Caco-2 (cell line): Measurements from ENCODE around the gene RAB3IL1. TPM values are rescaled to one million over a fixed set of nuclear protein-coding genes. Genes with fewer than 3 reads are reported as not detected.

Source experiments
- BruUV-seq: library from RNA; stranded (reverse); fragments of 400-500 nt; replicated peaks from 2 replicates; lab custom pipeline; 2021; lab: Mats Ljungman, UMichigan
- CTCF ChIA-PET: fragments of 300-600 bp; sonication (Branson Sonifier 250); formaldehyde crosslinking; loops from one replicate; lab custom pipeline; 2022; ENCODE audit warnings: antibody characterized with exemption; lab: Charles Lee
- POLR2A ChIA-PET: fragments of 300-600 bp; sonication (Branson Sonifier 250); formaldehyde crosslinking; loops from one replicate; lab custom pipeline; 2022; ENCODE audit warnings: antibody characterized with exemption; lab: Charles Lee
- DNase-seq, 2 experiments: peaks; one replicate each; pipeline versions ENCODE4 v3.0.0 to v3.0.0-alpha.2; 2020 to 2022
- H3K27me3 ChIP-seq: replicated peaks from 2 replicates; pipeline ENCODE4 v1.6.0; 2011; ENCODE audit warnings: low read length; ENCODE audit not compliant: control insufficient read depth, insufficient read depth
- H3K36me3 ChIP-seq: 2 replicates; pipeline ENCODE4 v1.5.1; 2011; ENCODE audit warnings: low read length; ENCODE audit not compliant: control insufficient read depth, insufficient read depth
- H3K4me1 ChIP-seq: fragments of 250-450 bp; sonication (Bioruptor Pico); 2 replicates; pipeline ENCODE4 v1.5.1; 2020; ENCODE audit warnings: mild to moderate bottlenecking
- H3K4me3 ChIP-seq: 2 replicates; pipeline ENCODE4 v1.5.1; 2011; ENCODE audit warnings: low read depth, mild to moderate bottlenecking, control low read depth, low read length
- H3K9me3 ChIP-seq: fragments of 250-450 bp; sonication (Bioruptor Pico); 2 replicates; pipeline ENCODE4 v1.5.1; 2020; ENCODE audit warnings: mild to moderate bottlenecking, moderate library complexity
- H3K27ac Mint-ChIP-seq: one replicate; pipeline ENCODE4 v1.8.0; 2022; ENCODE audit warnings: mixed read lengths; ENCODE audit not compliant: unreplicated experiment
- H3K27me3 Mint-ChIP-seq: one replicate; pipeline ENCODE4 v1.8.0; 2022; ENCODE audit warnings: mixed read lengths; ENCODE audit not compliant: insufficient read depth, unreplicated experiment
- H3K36me3 Mint-ChIP-seq: one replicate; pipeline ENCODE4 v1.8.0; 2022; ENCODE audit warnings: mild to moderate bottlenecking, mixed read lengths; ENCODE audit not compliant: insufficient read depth, unreplicated experiment
- H3K4me1 Mint-ChIP-seq: one replicate; pipeline ENCODE4 v1.8.0; 2022; ENCODE audit warnings: low read depth, mixed read lengths; ENCODE audit not compliant: unreplicated experiment
- H3K4me3 Mint-ChIP-seq: one replicate; pipeline ENCODE4 v1.8.0; 2022; ENCODE audit warnings: mild to moderate bottlenecking, moderate library complexity, mixed read lengths; ENCODE audit not compliant: unreplicated experiment
- H3K9me3 Mint-ChIP-seq: one replicate; pipeline ENCODE4 v1.8.0; 2022; ENCODE audit warnings: mixed read lengths; ENCODE audit not compliant: unreplicated experiment
- intact Hi-C: fragments of 100-400 bp; cut with micrococcal nuclease; formaldehyde crosslinking; loops from one replicate; pipeline ENCODE4 v1.10.0; 2022; ENCODE audit not compliant: unreplicated experiment
- total RNA-seq: library from RNA; stranded (reverse); gene quantifications from 2 replicates; pipeline ENCODE4 v1.2.3, GENCODE V29; 2022
- TF ChIP-seq, protein P1 (sequence below), 2 experiments: fragments of 200-600 bp in 1 of 2; IDR thresholded peaks; 1 replicate in 1 of 2; 2 replicates in 1 of 2; pipeline versions ENCODE4 v1.5.1 to v1.8.0; 2011 to 2022; ENCODE audit warnings: antibody characterized with exemption in 1 of 2, control low read depth in 1 of 2, inconsistent platforms in 1 of 2, low read depth in 1 of 2, low read length in 1 of 2, mild to moderate bottlenecking in 1 of 2, moderate library complexity in 1 of 2; ENCODE audit not compliant: insufficient read depth in 1 of 2, severe bottlenecking in 1 of 2, unreplicated experiment in 1 of 2

The RAB3IL1 gene
- total RNA-seq, 1 experiment from 2014 or later = 10.6 TPM

DNA sequence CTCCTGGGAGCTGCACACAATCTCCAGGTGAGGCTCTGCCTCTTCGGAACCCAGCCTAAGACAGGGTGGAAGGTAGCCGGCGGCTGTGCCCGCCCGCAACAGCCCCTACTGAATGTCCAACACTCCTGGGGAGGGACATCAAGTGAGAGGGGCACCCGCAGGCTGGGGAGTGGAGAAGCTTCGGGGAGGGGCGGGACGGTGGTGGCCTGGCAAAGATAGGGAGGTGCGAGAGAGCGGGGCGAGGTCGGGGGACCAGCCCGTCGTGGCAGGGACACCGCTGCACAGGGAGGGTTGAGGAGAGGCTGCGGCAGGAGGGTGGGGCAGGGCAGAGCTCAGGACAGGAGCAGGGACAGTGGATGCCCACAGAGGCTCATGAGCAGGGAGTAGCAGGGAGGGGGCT, 17.1 kb downstream of the RAB3IL1 start:
- Histone ChIP-seq H3K27me3 (no peaks in the 10 kb centered on the region), H3K9me3 (no peaks in the 10 kb centered on the region), H3K4me1 (no peaks in the 10 kb centered on the region), H3K4me3 (no peak overlapping the region), H3K36me3 (no peaks in the 10 kb centered on the region)
- DNase-seq = no peak
- H3K36me3 Mint-ChIP-seq = peaks cover 6% of the 10 kb centered on the region
- H3K27me3 Mint-ChIP-seq = no peaks in the 10 kb centered on the region
- H3K27ac Mint-ChIP-seq = peak overlapping the region; percentile 51
- no peak overlapping the region for H3K4me3 Mint-ChIP-seq
- TF ChIP-seq, protein P1, sequence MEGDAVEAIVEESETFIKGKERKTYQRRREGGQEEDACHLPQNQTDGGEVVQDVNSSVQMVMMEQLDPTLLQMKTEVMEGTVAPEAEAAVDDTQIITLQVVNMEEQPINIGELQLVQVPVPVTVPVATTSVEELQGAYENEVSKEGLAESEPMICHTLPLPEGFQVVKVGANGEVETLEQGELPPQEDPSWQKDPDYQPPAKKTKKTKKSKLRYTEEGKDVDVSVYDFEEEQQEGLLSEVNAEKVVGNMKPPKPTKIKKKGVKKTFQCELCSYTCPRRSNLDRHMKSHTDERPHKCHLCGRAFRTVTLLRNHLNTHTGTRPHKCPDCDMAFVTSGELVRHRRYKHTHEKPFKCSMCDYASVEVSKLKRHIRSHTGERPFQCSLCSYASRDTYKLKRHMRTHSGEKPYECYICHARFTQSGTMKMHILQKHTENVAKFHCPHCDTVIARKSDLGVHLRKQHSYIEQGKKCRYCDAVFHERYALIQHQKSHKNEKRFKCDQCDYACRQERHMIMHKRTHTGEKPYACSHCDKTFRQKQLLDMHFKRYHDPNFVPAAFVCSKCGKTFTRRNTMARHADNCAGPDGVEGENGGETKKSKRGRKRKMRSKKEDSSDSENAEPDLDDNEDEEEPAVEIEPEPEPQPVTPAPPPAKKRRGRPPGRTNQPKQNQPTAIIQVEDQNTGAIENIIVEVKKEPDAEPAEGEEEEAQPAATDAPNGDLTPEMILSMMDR (IDR thresholded peaks at IDR 0.05; ENCODE audit: insufficient read depth in 1 of 2, low read depth in 1 of 2, low read length in 1 of 2, severe bottlenecking in 1 of 2, unreplicated experiment in 1 of 2) = no peak
- BruUV-seq = no TSS peak
- H3K4me1 Mint-ChIP-seq = no peaks in the 10 kb centered on the region
- intact Hi-C loops = no loop called here
- POLR2A ChIA-PET = no interaction called here
- H3K9me3 Mint-ChIP-seq = no peaks in the 10 kb centered on the region
- CTCF ChIA-PET = interaction anchor here (0.7 to 7.2 kb wide), 5 partner anchors 47 to 208 kb away, joined by 3 to 274 read pairs (median 40); partner anchors contain the start of gene BEST1

- intact Hi-C loops = loop anchor here (1.0 kb wide), 5 partner anchors 24 to 209 kb away; no protein-coding TSS in a partner anchor
- Histone ChIP-seq H3K4me3 (no peak overlapping the region), H3K9me3 (no peaks in the 10 kb centered on the region), H3K27me3 (no peaks in the 10 kb centered on the region), H3K36me3 (no peaks in the 10 kb centered on the region), H3K4me1 (no peaks in the 10 kb centered on the region)
- Mint-ChIP-seq H3K36me3 (peaks cover 6% of the 10 kb centered on the region), H3K4me1 (no peaks in the 10 kb centered on the region), H3K27ac (no peak overlapping the region), H3K9me3 (no peaks in the 10 kb centered on the region), H3K4me3 (no peak overlapping the region), H3K27me3 (no peaks in the 10 kb centered on the region)
- ChIA-PET CTCF (interaction anchor here (0.6 to 7.2 kb wide), 27 partner anchors 8 to 209 kb away, joined by 3 to 274 read pairs (median 6); partner anchors contain the start of genes BEST1, FADS3 and FTH1), POLR2A (interaction anchor here (0.6 to 1.4 kb wide), 3 partner anchors 24 to 50 kb away, joined by 3 to 4 read pairs (median 3); no protein-coding TSS in a partner anchor)
- BruUV-seq = no TSS peak
- DNase-seq = peak; percentile 89 to 96
- TF ChIP-seq, protein P1 (IDR thresholded peaks at IDR 0.05; ENCODE audit: insufficient read depth in 1 of 2, low read depth in 1 of 2, low read length in 1 of 2, severe bottlenecking in 1 of 2, unreplicated experiment in 1 of 2) = peak; percentile 100
Measured at GRCh38 chr11:61899146-61899841, 18.1 kb downstream of the RAB3IL1 start.

GRCh38 chr11:61898247-61898582, 19.2 kb downstream of the RAB3IL1 start:
- peaks cover 6% of the 10 kb centered on the region for H3K36me3 Mint-ChIP-seq
- H3K9me3 Mint-ChIP-seq = no peaks in the 10 kb centered on the region
- DNase-seq = no peak
- H3K27me3 Mint-ChIP-seq = no peaks in the 10 kb centered on the region
- TF ChIP-seq, protein P1 (IDR thresholded peaks at IDR 0.05; ENCODE audit: insufficient read depth in 1 of 2, low read depth in 1 of 2, low read length in 1 of 2, severe bottlenecking in 1 of 2, unreplicated experiment in 1 of 2) = no peak
- no peak overlapping the region for H3K4me3 ChIP-seq
- POLR2A ChIA-PET = interaction anchor here (0.9 to 1.4 kb wide), 2 partner anchors 50 to 51 kb away, joined by 3 to 4 read pairs; no protein-coding TSS in a partner anchor
- no peaks in the 10 kb centered on the region for H3K27me3 ChIP-seq
- CTCF ChIA-PET = interaction anchor here (0.6 to 7.2 kb wide), 17 partner anchors 17 to 1648 kb away, joined by 3 to 274 read pairs (median 7); partner anchors contain the start of genes BEST1 and FTH1
- H3K4me3 Mint-ChIP-seq = no peak overlapping the region
- H3K27ac Mint-ChIP-seq = no peak overlapping the region
- no peaks in the 10 kb centered on the region for H3K4me1 ChIP-seq
- intact Hi-C loops = no loop called here
- no TSS peak for BruUV-seq
- no peaks in the 10 kb centered on the region for H3K9me3 ChIP-seq
- H3K4me1 Mint-ChIP-seq = no peaks in the 10 kb centered on the region
- no peaks in the 10 kb centered on the region for H3K36me3 ChIP-seq
